Epithelial cell of esophagus (primary cell): ENCODE results near the gene CD93.

ENCODE experiments used
- DNase-seq: peaks from one replicate; pipeline ENCODE4 v3.0.0; 2010; ENCODE audit warnings: low read depth
- H3K4me3 ChIP-seq: 2 replicates; pipeline ENCODE4 v1.5.1; 2011; ENCODE audit warnings: mild to moderate bottlenecking, low read length, control low read depth
- TF ChIP-seq, protein P1 (sequence below): IDR thresholded peaks from 2 replicates; pipeline ENCODE4 v1.5.1; 2011; ENCODE audit warnings: low read depth, mild to moderate bottlenecking, low read length, control low read depth, inconsistent platforms; ENCODE audit not compliant: insufficient read depth; ENCODE audit errors: missing control alignments

Gene CD93

DNA sequence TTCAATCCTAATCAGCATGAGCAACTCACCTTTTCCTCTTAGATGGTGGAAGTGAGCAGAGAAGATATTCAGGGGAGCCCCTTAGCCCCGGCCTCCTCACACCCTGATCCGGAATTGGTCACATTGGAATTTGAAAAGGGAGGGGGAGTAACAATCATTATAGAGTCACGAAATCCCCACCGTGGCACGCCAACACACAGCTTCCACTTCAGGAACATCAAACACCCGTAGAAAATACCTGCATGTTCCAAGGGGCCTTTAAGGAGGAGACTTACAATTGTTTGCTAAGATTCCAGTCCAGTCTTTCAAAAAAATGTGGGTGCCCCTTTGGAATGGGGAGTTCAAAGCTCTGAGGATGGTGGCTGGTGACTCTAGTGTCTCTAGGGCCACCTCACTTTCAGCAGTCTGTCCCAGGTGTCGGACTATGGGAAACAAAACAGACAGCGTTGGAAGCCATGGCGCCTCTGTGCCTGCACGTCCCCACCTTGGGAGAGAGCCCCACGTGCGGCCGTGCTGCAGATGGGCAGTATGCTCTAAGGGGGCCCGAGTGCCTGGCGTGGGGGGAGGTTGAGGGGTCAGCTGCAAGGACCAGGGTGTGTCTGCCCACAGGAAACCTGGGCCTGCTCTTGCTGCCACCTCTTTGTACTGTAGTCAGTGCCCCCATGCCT lies 2.4 kb downstream of the CD93 start:
- TF ChIP-seq, protein P1, sequence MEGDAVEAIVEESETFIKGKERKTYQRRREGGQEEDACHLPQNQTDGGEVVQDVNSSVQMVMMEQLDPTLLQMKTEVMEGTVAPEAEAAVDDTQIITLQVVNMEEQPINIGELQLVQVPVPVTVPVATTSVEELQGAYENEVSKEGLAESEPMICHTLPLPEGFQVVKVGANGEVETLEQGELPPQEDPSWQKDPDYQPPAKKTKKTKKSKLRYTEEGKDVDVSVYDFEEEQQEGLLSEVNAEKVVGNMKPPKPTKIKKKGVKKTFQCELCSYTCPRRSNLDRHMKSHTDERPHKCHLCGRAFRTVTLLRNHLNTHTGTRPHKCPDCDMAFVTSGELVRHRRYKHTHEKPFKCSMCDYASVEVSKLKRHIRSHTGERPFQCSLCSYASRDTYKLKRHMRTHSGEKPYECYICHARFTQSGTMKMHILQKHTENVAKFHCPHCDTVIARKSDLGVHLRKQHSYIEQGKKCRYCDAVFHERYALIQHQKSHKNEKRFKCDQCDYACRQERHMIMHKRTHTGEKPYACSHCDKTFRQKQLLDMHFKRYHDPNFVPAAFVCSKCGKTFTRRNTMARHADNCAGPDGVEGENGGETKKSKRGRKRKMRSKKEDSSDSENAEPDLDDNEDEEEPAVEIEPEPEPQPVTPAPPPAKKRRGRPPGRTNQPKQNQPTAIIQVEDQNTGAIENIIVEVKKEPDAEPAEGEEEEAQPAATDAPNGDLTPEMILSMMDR: no peak
- no peak overlapping the region for H3K4me3 ChIP-seq
- no peak for DNase-seq

GRCh38 chr20:23082846-23083552 lies 3.1 kb downstream of the CD93 start:
- TF ChIP-seq, protein P1: no peak
- DNase-seq: peak; percentile 85
- H3K4me3 ChIP-seq: no peak overlapping the region

- TF ChIP-seq, protein P1: no peak
- H3K4me3 ChIP-seq: no peak overlapping the region
- no peak for DNase-seq
Observed at GRCh38 chr20:23081263-23081819, 4.8 kb downstream of the CD93 start.

- H3K4me3 ChIP-seq: no peak overlapping the region
- TF ChIP-seq, protein P1: no peak
- no peak for DNase-seq
Observed at GRCh38 chr20:23080521-23080920, 5.6 kb downstream of the CD93 start.

DNA sequence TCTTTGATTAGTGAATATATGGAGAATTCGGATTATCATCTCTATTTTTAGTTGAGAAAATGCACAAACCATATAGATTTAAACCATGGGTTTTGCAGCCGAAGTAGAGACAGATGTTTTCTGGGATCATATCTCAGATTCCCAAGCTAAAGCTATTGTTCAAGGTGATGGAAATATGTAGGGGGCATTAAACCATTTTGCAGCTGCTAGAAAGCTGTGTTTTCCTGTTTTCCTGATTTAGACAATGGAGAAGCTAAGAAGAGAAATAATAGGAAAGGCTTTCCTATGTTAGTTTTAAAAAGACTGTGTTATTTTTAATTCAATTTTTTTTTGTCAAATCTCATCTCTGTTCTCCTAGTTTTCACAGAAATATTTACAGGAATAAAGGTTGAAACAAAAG lies 6.2 kb downstream of the CD93 start:
- no peak for DNase-seq
- TF ChIP-seq, protein P1: no peak
- no peak overlapping the region for H3K4me3 ChIP-seq

GRCh38 chr20:23079016-23079351 lies 7.1 kb downstream of the CD93 start:
- TF ChIP-seq, protein P1: no peak
- H3K4me3 ChIP-seq: no peak overlapping the region
- no peak for DNase-seq
